Left colon (tissue), 2 donors: Measurements from ENCODE around the gene ST6GALNAC4. TPM values are rescaled to one million over a fixed set of nuclear protein-coding genes. Genes with fewer than 3 reads are reported as not detected.
A peak's percentile ranks its signal among the peaks of the same experiment; 100 is the strongest.
"Not testable (repeated sequence)": the region's sequence is repeated elsewhere in the genome, so short reads cannot be mapped to it uniquely, and the experiment has no call there.

Experiments used
- ATAC-seq: fragments of 200-7000 bp; cut with Tn5 transposase; one replicate; pipeline ENCODE4 v1.9.1; 2020; ENCODE audit warnings: mild to moderate bottlenecking, moderate library complexity
- DNase-seq, 2 donors: peaks; one replicate each; pipeline ENCODE4 v3.0.0-alpha.2; 2020
- intact Hi-C, 2 donors: fragments of 100-400 bp; cut with DNase I in 1 of 2; cut with micrococcal nuclease in 1 of 2; formaldehyde crosslinking; loops; one replicate each; pipeline versions ENCODE4 v1.11.2 to v1.14.0; 2022; cut with DNase I, micrococcal nuclease
- total RNA-seq, 2 donors: library from RNA; stranded (reverse); fragmentation: NEBNext Ultra II Directional; extraction: Animal tissue kit (Norgen Biotek cat#: 25700); gene quantifications; one replicate each; pipeline ENCODE4 v1.2.1, GENCODE V29; 2021
- donor health status: DM: no; HTN: no; CAD: no.
- donor health status: DM: yes; HTN: yes; CAD: no.

The ST6GALNAC4 gene
- total RNA-seq, 2 donors from 2014 or later = 37.5 to 46.9 TPM

- ATAC-seq (peak; percentile 1), DNase-seq (no peak)
- intact Hi-C loops = no loop called here
Observed at GRCh38 chr9:127904561-127905003, 12.3 kb downstream of the ST6GALNAC4 start.

- DNase-seq (peak; percentile 95), ATAC-seq (peak; percentile 65)
- intact Hi-C loops = no loop called here
Observed at GRCh38 chr9:127903557-127904475, 13.0 kb downstream of the ST6GALNAC4 start.

- ATAC-seq (peak; percentile 70), DNase-seq (peak; percentile 66 to 80)
- intact Hi-C loops = no loop called here
Observed at GRCh38 chr9:127899128-127899943, 17.5 kb downstream of the ST6GALNAC4 start, which contains the start of gene ST6GALNAC6. Gene ST6GALNAC6 (minus strand): TSS chr9:127899603. CDS start chr9:127897981, 1,622 bp downstream.

- intact Hi-C loops = no loop called here
- DNase-seq (no peak), ATAC-seq (peak; percentile 28)
Observed at GRCh38 chr9:127898433-127899127, 18.3 kb downstream of the ST6GALNAC4 start.

- ATAC-seq = peak; percentile 37
- intact Hi-C loops = no loop called here
- peak; percentile 64 to 72 for DNase-seq
Observed at GRCh38 chr9:127897193-127897692, 19.6 kb downstream of the ST6GALNAC4 start.

GRCh38 chr9:127896395-127897192, 20.2 kb downstream of the ST6GALNAC4 start:
- intact Hi-C loops = no loop called here
- no peak for ATAC-seq
- DNase-seq = no peak

GRCh38 chr9:127895811-127896210, 21.0 kb downstream of the ST6GALNAC4 start:
- DNase-seq (no peak), ATAC-seq (no peak)
- intact Hi-C loops = no loop called here

- no peak for ATAC-seq
- no peak for DNase-seq
- intact Hi-C loops = no loop called here
Observed at GRCh38 chr9:127893392-127893791, 23.4 kb downstream of the ST6GALNAC4 start.

GRCh38 chr9:127892831-127893230, 24.0 kb downstream of the ST6GALNAC4 start:
- intact Hi-C loops = no loop called here
- DNase-seq (no peak), ATAC-seq (no peak)

- ATAC-seq (no peak), DNase-seq (no peak)
- intact Hi-C loops = no loop called here
Observed at GRCh38 chr9:127890053-127890452, 26.8 kb downstream of the ST6GALNAC4 start.

GRCh38 chr9:127887792-127888191, 29.0 kb downstream of the ST6GALNAC4 start:
- intact Hi-C loops = no loop called here
- DNase-seq = no peak
- no peak for ATAC-seq

- DNase-seq (no peak), ATAC-seq (no peak)
- intact Hi-C loops = no loop called here
Observed at GRCh38 chr9:127886401-127886972, 30.4 kb downstream of the ST6GALNAC4 start.

GRCh38 chr9:127885508-127886281, 31.1 kb downstream of the ST6GALNAC4 start:
- DNase-seq (no peak), ATAC-seq (no peak)
- intact Hi-C loops = no loop called here

GRCh38 chr9:127884976-127885490, 31.8 kb downstream of the ST6GALNAC4 start:
- DNase-seq (no peak), ATAC-seq (no peak)
- intact Hi-C loops = no loop called here

- peak in 1 of 2 donors; percentile 40 for DNase-seq
- ATAC-seq = peak; percentile 17
- intact Hi-C loops = no loop called here
Observed at GRCh38 chr9:127884427-127884911, 32.4 kb downstream of the ST6GALNAC4 start.

- DNase-seq = no peak
- no peak for ATAC-seq
- intact Hi-C loops = no loop called here
Observed at GRCh38 chr9:127883959-127884358, 32.9 kb downstream of the ST6GALNAC4 start.

- DNase-seq, intact Hi-C loops, ATAC-seq: not testable (repeated sequence)
Observed at GRCh38 chr9:127881715-127882114, 35.1 kb downstream of the ST6GALNAC4 start.
